CD14-positive monocyte (primary cell): ENCODE measurements around the gene MORN1. TPM values are rescaled to one million over a fixed set of nuclear protein-coding genes. Genes with fewer than 3 reads are reported as not detected.

Source experiments
- DNase-seq, 3 donors: peaks; one replicate each; pipeline ENCODE4 v3.0.0-alpha.2; 2011 to 2022
- H2AFZ ChIP-seq: 2 replicates; pipeline ENCODE4 v1.6.0; 2012; ENCODE audit warnings: mild to moderate bottlenecking, low read depth, low read length, inconsistent platforms; ENCODE audit not compliant: insufficient read depth, poor library complexity, severe bottlenecking
- H3K27ac ChIP-seq, 2 donors: 1 replicate in 1 of 2; 2 replicates in 1 of 2; pipeline ENCODE4 v1.5.1; 2012 to 2013; ENCODE audit warnings: low read length in 2 of 2, control low read depth in 1 of 2, inconsistent platforms in 1 of 2, low read depth in 1 of 2, mild to moderate bottlenecking in 1 of 2
- H3K27me3 ChIP-seq, 2 donors: one replicate each; pipeline versions ENCODE4 v1.6.0 to v1.6.1; 2011 to 2013; ENCODE audit warnings: low read length in 2 of 2; ENCODE audit not compliant: control insufficient read depth in 2 of 2, insufficient read depth in 2 of 2
- H3K36me3 ChIP-seq, 2 donors: replicated peaks in 1 of 2; 1 replicate in 1 of 2; 2 replicates in 1 of 2; pipeline versions ENCODE4 v1.5.1 to v1.6.1; 2012 to 2013; ENCODE audit warnings: low read length in 2 of 2, control low read depth in 1 of 2, inconsistent platforms in 1 of 2, mild to moderate bottlenecking in 1 of 2; ENCODE audit not compliant: insufficient read depth in 2 of 2, control insufficient read depth in 1 of 2
- H3K4me1 ChIP-seq, 2 donors: 1 replicate in 1 of 2; 2 replicates in 1 of 2; pipeline versions ENCODE4 v1.5.1 to v1.6.1; 2012 to 2013; ENCODE audit warnings: low read length in 2 of 2, control low read depth in 1 of 2, inconsistent platforms in 1 of 2, mild to moderate bottlenecking in 1 of 2, moderate library complexity in 1 of 2; ENCODE audit not compliant: insufficient read depth in 2 of 2, control insufficient read depth in 1 of 2
- H3K4me2 ChIP-seq: replicated peaks from 2 replicates; pipeline ENCODE3; 2012; ENCODE audit warnings: low read length, moderate library complexity, mild to moderate bottlenecking; ENCODE audit not compliant: poor library complexity, severe bottlenecking; ENCODE audit errors: extremely low read depth
- H3K4me3 ChIP-seq, 3 experiments: fragments of 200-600 bp in 1 of 3; sonication (generic) in 1 of 3; replicated peaks in 1 of 3; 1 replicate in 2 of 3; 2 replicates in 1 of 3; pipeline ENCODE4 v1.5.1; 2011 to 2013; ENCODE audit warnings: low read length in 3 of 3, mild to moderate bottlenecking in 3 of 3, control low read depth in 2 of 3, low read depth in 2 of 3, inconsistent platforms in 1 of 3, moderate library complexity in 1 of 3
- H3K79me2 ChIP-seq: 2 replicates; pipeline ENCODE4 v1.6.0; 2012; ENCODE audit warnings: mild to moderate bottlenecking, control low read depth, inconsistent platforms, low read length, moderate library complexity; ENCODE audit not compliant: insufficient read depth
- H3K9ac ChIP-seq: 2 replicates; pipeline ENCODE4 v1.6.0; 2017; ENCODE audit warnings: low read length, mild to moderate bottlenecking; ENCODE audit not compliant: insufficient read depth, poor library complexity, severe bottlenecking
- H3K9me3 ChIP-seq, 2 donors: replicated peaks in 1 of 2; 1 replicate in 1 of 2; 2 replicates in 1 of 2; pipeline versions ENCODE4 v1.5.1 to v1.6.1; 2012 to 2013; ENCODE audit warnings: low read length in 2 of 2, control low read depth in 1 of 2; ENCODE audit not compliant: control insufficient read depth in 1 of 2, insufficient read depth in 1 of 2
- H4K20me1 ChIP-seq: 2 replicates; pipeline ENCODE4 v1.6.0; 2012; ENCODE audit warnings: mild to moderate bottlenecking, low read length, control low read depth, moderate library complexity; ENCODE audit not compliant: insufficient read depth
- H3K27ac Mint-ChIP-seq, 7 donors: one replicate each; pipeline ENCODE4 v1.8.0; 2020; ENCODE audit warnings: mild to moderate bottlenecking in 7 of 7, mixed read lengths in 7 of 7, moderate library complexity in 6 of 7, inconsistent platforms in 2 of 7
- H3K27me3 Mint-ChIP-seq, 3 donors: one replicate each; pipeline ENCODE4 v1.8.0; 2021 to 2022; ENCODE audit warnings: low read depth in 3 of 3, mild to moderate bottlenecking in 3 of 3, mixed read lengths in 3 of 3, moderate library complexity in 3 of 3, inconsistent platforms in 1 of 3
- H3K36me3 Mint-ChIP-seq, 2 donors: one replicate each; pipeline ENCODE4 v1.8.0; 2020; ENCODE audit warnings: mixed read lengths in 2 of 2, inconsistent platforms in 1 of 2, mild to moderate bottlenecking in 1 of 2
- H3K4me1 Mint-ChIP-seq: one replicate; pipeline ENCODE4 v1.8.0; 2020; ENCODE audit warnings: mild to moderate bottlenecking, mixed read lengths
- H3K4me3 Mint-ChIP-seq, 2 donors: one replicate each; pipeline ENCODE4 v1.8.0; 2020; ENCODE audit warnings: mild to moderate bottlenecking in 2 of 2, mixed read lengths in 2 of 2, moderate library complexity in 1 of 2
- H3K9me3 Mint-ChIP-seq, 7 donors: one replicate each; pipeline ENCODE4 v1.8.0; 2020 to 2022; ENCODE audit warnings: mixed read lengths in 7 of 7, mild to moderate bottlenecking in 6 of 7, moderate library complexity in 6 of 7, inconsistent platforms in 2 of 7
- WGBS: methylation state at CpG from one replicate; pipeline ENCODE4 v1.1.5; 2013; ENCODE audit warnings: missing lambda C conversion rate; ENCODE audit not compliant: insufficient coverage; 5-methylcytosine and 5-hydroxymethylcytosine counted together
- intact Hi-C, 2 donors: fragments of 100-400 bp; cut with micrococcal nuclease; formaldehyde crosslinking; loops; one replicate each; pipeline versions ENCODE4 v1.15.0 to v1.15.1; 2023
- polyA plus RNA-seq, 3 donors: library from polyadenylated mRNA; depleted of rRNA in 1 of 3; unstranded in 2 of 3; stranded (reverse) in 1 of 3; fragments of 300-500 nt in 2 of 3; fragments of >200 nt in 1 of 3; fragmentation: Illumina TruSeq in 2 of 3; gene quantifications; 1 replicate in 2 of 3; 2 replicates in 1 of 3; pipeline ENCODE4 v1.2.3, GENCODE V29; 2012 to 2021
- TF ChIP-seq, protein P1 (sequence below): fragments of 200-600 bp; IDR thresholded peaks from one replicate; pipeline ENCODE4 v1.8.0; 2022; ENCODE audit warnings: antibody characterized with exemption, mild to moderate bottlenecking

Gene MORN1
- polyA plus RNA-seq, 3 donors: 1.5 to 3.0 (median 1.7) TPM

DNA sequence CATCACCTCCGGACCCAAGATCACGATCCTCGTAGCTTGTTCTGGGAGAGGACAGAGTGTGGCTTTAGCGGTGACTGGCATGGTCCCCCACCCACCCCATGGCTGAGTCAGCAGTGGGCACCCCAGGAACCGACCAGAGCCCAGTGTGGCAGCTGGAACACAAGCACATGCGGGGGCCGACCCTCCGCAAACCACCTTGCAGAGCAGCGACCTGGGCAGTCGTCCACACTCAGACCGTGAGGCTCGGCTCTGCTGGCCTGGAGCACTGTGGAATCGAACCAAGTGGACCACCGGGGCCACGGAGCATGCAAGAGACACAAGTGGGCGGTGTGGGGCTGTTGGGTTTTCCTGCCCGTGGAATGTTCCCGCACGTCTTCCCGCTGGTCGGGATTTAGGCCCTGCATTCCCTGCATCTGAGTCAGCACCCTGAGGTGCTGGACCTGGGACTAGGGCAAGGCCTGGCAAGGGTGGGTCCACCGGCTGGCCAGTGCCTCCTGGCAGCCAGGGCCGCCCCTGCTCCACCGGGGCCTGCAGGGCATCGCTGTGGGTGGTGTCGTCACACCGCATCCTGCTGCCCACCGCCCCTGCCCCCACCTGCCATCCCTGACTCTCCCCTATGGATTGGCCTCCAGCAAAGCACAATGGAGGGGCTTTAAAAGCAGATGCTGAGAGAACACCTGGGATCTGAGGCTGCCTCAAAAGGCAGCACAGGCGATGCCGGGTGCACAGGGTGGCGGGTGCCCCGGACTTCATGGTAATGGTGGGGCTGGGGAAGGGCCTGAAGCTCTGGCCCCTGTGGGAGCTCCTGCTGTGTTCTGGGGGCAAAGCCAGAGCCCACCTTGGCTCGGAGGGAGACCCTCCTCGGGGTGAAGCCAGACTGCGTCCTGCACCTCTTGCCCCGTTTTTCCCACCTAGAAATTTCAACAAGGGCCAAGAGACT lies 18.5 kb downstream of the MORN1 start:
- Histone ChIP-seq H3K4me3 (no peak overlapping the region), H3K4me2 (no peak overlapping the region), H3K9ac (no peak overlapping the region), H3K79me2 (no peaks in the 10 kb centered on the region), H2AFZ (no peak overlapping the region), H4K20me1 (no peaks in the 10 kb centered on the region), H3K27ac (no peak overlapping the region), H3K9me3 (no peaks in the 10 kb centered on the region), H3K4me1 (no peaks in the 10 kb centered on the region), H3K27me3 (no peaks in the 10 kb centered on the region), H3K36me3 (no peaks in the 10 kb centered on the region)
- no peak overlapping the region for H3K4me3 Mint-ChIP-seq
- TF ChIP-seq, protein P1, sequence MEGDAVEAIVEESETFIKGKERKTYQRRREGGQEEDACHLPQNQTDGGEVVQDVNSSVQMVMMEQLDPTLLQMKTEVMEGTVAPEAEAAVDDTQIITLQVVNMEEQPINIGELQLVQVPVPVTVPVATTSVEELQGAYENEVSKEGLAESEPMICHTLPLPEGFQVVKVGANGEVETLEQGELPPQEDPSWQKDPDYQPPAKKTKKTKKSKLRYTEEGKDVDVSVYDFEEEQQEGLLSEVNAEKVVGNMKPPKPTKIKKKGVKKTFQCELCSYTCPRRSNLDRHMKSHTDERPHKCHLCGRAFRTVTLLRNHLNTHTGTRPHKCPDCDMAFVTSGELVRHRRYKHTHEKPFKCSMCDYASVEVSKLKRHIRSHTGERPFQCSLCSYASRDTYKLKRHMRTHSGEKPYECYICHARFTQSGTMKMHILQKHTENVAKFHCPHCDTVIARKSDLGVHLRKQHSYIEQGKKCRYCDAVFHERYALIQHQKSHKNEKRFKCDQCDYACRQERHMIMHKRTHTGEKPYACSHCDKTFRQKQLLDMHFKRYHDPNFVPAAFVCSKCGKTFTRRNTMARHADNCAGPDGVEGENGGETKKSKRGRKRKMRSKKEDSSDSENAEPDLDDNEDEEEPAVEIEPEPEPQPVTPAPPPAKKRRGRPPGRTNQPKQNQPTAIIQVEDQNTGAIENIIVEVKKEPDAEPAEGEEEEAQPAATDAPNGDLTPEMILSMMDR: no peak
- H3K36me3 Mint-ChIP-seq: no peaks in the 10 kb centered on the region
- 94% methylated on average over 28 of the region's 36 CpGs for WGBS
- H3K9me3 Mint-ChIP-seq: peaks cover 0 to 3% (median 0%) of the 10 kb centered on the region in 7 donors
- intact Hi-C loops: loop anchor here in 1 of 2 donors (5.0 kb wide), 1 partner anchor 46 kb away; no protein-coding TSS in a partner anchor
- H3K27ac Mint-ChIP-seq: no peak overlapping the region
- H3K27me3 Mint-ChIP-seq: peaks cover 0 to 1% (median 0%) of the 10 kb centered on the region in 3 donors
- DNase-seq: no peak
- H3K4me1 Mint-ChIP-seq: no peaks in the 10 kb centered on the region

DNA sequence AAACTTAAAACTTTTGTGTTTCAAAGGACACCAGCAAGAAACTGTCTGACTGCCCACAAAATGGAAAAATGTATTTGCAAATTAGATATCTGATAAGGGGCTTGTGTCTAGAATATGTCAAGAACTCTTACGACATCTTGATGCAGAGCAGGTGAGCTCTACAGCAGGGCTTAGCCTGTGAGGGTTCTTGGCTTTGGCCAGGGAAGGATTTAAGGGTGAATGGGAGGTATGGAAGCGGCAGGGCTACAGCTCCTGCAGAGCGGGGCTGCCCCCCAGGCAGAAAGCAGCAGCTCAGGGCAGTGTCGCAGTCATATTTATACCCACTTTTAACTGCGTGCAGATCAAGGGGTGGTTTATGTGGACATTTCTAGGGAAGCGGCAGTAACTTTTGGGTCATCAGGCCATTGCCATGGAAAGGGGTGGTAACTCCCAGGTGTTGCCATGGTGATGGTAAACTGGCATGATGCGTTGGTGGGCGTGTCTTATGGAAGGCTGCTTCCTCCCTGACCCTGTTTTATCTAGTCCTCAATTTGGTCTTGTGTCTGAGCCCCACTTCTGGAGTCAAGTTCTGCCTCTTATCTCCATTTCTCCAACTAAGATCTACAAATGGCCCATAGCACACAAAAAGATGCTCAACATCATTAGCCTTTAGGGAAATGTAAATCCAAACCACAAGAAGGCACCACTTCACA lies 23.2 kb downstream of the MORN1 start:
- no peak overlapping the region for H3K4me3 Mint-ChIP-seq
- Histone ChIP-seq H3K9me3 (no peaks in the 10 kb centered on the region), H3K27ac (no peak overlapping the region), H4K20me1 (no peaks in the 10 kb centered on the region), H3K4me2 (no peak overlapping the region), H3K9ac (no peak overlapping the region), H3K36me3 (no peaks in the 10 kb centered on the region), H3K4me1 (no peaks in the 10 kb centered on the region), H3K4me3 (no peak overlapping the region), H3K27me3 (no peaks in the 10 kb centered on the region), H2AFZ (no peak overlapping the region), H3K79me2 (no peaks in the 10 kb centered on the region)
- DNase-seq: no peak
- intact Hi-C loops: no loop called here
- H3K27ac Mint-ChIP-seq: no peak overlapping the region
- peaks cover 0 to 2% (median 0%) of the 10 kb centered on the region in 3 donors for H3K27me3 Mint-ChIP-seq
- no peaks in the 10 kb centered on the region for H3K4me1 Mint-ChIP-seq
- no peaks in the 10 kb centered on the region for H3K36me3 Mint-ChIP-seq
- 100% methylated on average over 2 of the region's 8 CpGs for WGBS
- TF ChIP-seq, protein P1: no peak
- H3K9me3 Mint-ChIP-seq: peaks cover 3 to 13% (median 8%) of the 10 kb centered on the region in 7 donors
